Endothelial cell of umbilical vein (primary cell): ENCODE results near the gene C17orf78.

Source experiments
- EZH2 ChIP-seq: IDR thresholded peaks from 2 replicates; pipeline ENCODE4 v1.6.1; 2012; ENCODE audit warnings: borderline replicate concordance, low read depth, mild to moderate bottlenecking, moderate library complexity, low read length, inconsistent platforms; ENCODE audit not compliant: severe bottlenecking
- FOS ChIP-seq: IDR thresholded peaks from 2 replicates; pipeline ENCODE4 v1.6.1; 2011; ENCODE audit warnings: mild to moderate bottlenecking, low read length, moderate library complexity, borderline replicate concordance; ENCODE audit not compliant: insufficient read depth
- GATA2 ChIP-seq: IDR thresholded peaks from 2 replicates; pipeline ENCODE4 v1.7.0; 2011; ENCODE audit warnings: low read depth, mild to moderate bottlenecking, moderate library complexity, mixed read lengths, low read length; ENCODE audit not compliant: insufficient read length, insufficient read depth
- POLR2A ChIP-seq: IDR thresholded peaks from 2 replicates; pipeline ENCODE4 v1.6.1; 2012; ENCODE audit warnings: low read depth, mild to moderate bottlenecking, control low read depth, low read length
- POLR2AphosphoS5 ChIP-seq: IDR thresholded peaks from 2 replicates; pipeline ENCODE4 v1.6.1; 2012; ENCODE audit warnings: low read depth, mild to moderate bottlenecking, control low read depth, low read length, moderate library complexity; ENCODE audit not compliant: insufficient read depth
- TF ChIP-seq, protein P1 (sequence below), 2 donors: IDR thresholded peaks; 1 replicate in 1 of 2; 2 replicates in 1 of 2; pipeline ENCODE4 v1.5.1; 2011; ENCODE audit warnings: low read length in 2 of 2, mild to moderate bottlenecking in 2 of 2, moderate library complexity in 2 of 2, control low read depth in 1 of 2, inconsistent platforms in 1 of 2, low read depth in 1 of 2; ENCODE audit not compliant: insufficient read depth in 1 of 2; ENCODE audit errors: extremely low read depth in 1 of 2
- TF ChIP-seq, protein P2 (sequence below): IDR thresholded peaks from 2 replicates; pipeline ENCODE4 v1.6.1; 2011; ENCODE audit not compliant: insufficient read depth, insufficient read length

DNA sequence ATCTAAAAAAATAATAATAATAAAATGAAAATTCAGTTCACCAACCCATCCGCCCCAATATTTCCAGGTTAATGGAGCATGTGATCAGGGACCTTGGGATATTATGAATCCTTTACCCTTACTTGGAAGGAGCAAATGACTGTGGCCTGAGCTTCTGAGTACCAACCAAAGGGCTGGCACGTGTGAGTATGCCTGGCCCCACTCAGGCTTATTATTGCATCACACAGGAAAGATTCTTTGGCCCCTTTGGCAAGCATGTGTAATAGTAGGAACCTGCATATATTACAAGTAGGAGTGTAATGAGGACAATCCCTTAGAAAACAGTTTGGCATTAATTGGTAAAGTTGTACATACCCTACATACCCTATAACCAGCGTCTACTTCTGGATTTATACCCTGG, 7.2 kb upstream of the C17orf78 start:
- TF ChIP-seq, protein P1, sequence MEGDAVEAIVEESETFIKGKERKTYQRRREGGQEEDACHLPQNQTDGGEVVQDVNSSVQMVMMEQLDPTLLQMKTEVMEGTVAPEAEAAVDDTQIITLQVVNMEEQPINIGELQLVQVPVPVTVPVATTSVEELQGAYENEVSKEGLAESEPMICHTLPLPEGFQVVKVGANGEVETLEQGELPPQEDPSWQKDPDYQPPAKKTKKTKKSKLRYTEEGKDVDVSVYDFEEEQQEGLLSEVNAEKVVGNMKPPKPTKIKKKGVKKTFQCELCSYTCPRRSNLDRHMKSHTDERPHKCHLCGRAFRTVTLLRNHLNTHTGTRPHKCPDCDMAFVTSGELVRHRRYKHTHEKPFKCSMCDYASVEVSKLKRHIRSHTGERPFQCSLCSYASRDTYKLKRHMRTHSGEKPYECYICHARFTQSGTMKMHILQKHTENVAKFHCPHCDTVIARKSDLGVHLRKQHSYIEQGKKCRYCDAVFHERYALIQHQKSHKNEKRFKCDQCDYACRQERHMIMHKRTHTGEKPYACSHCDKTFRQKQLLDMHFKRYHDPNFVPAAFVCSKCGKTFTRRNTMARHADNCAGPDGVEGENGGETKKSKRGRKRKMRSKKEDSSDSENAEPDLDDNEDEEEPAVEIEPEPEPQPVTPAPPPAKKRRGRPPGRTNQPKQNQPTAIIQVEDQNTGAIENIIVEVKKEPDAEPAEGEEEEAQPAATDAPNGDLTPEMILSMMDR (IDR thresholded peaks at IDR 0.05; ENCODE audit: extremely low read depth in 1 of 2, insufficient read depth in 1 of 2, low read depth in 1 of 2, low read length in 2 of 2), result no peak
- TF ChIP-seq, protein P2, sequence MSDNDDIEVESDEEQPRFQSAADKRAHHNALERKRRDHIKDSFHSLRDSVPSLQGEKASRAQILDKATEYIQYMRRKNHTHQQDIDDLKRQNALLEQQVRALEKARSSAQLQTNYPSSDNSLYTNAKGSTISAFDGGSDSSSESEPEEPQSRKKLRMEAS, result no peak
- TF ChIP-seq POLR2A, result no peak
- no peak for TF ChIP-seq POLR2AphosphoS5
- TF ChIP-seq EZH2, result no peak
- TF ChIP-seq FOS, result no peak
- no peak for TF ChIP-seq GATA2
